GM23338 (cell line): ENCODE measurements around the gene TGFBR3.

ENCODE experiments used
- CREB1 ChIP-seq: fragments of 250-450 bp; sonication (Bioruptor Pico); IDR thresholded peaks from 2 replicates; pipeline ENCODE4 v1.5.0; 2020; ENCODE audit warnings: low read depth, mild to moderate bottlenecking, moderate library complexity
- CTCF ChIP-seq, 2 experiments: fragments of 200-600 bp in 1 of 2; sonication (generic) in 1 of 2; conservative IDR thresholded peaks; 2 replicates each; pipeline versions ENCODE4 v1.5.1 to v1.6.1; 2016 to 2017; ENCODE audit warnings: antibody characterized with exemption in 2 of 2, low read depth in 2 of 2, mild to moderate bottlenecking in 2 of 2, moderate library complexity in 1 of 2
- EZH2 ChIP-seq: fragments of 200-600 bp; sonication (generic); IDR thresholded peaks from one replicate; pipeline ENCODE4 v1.8.0; 2017; ENCODE audit warnings: antibody characterized with exemption, mild to moderate bottlenecking, low read depth; ENCODE audit not compliant: unreplicated experiment
- EZH2phosphoT487 ChIP-seq: fragments of 200-600 bp; sonication (generic); IDR thresholded peaks from one replicate; pipeline ENCODE4 v1.8.1; 2018; ENCODE audit warnings: antibody characterized with exemption; ENCODE audit not compliant: unreplicated experiment
- JUNB ChIP-seq: IDR thresholded peaks from one replicate; pipeline ENCODE4 v1.6.1; 2016; ENCODE audit warnings: antibody characterized with exemption; ENCODE audit not compliant: unreplicated experiment
- NANOG ChIP-seq: IDR thresholded peaks from 2 replicates; pipeline ENCODE4 v1.6.1; 2016; ENCODE audit warnings: antibody characterized with exemption, borderline replicate concordance
- POLR2AphosphoS5 ChIP-seq: IDR thresholded peaks from 2 replicates; pipeline ENCODE4 v1.6.1; 2016; ENCODE audit warnings: antibody characterized with exemption, low read depth
- REST ChIP-seq: IDR thresholded peaks from one replicate; pipeline ENCODE4 v1.6.1; 2018; ENCODE audit warnings: antibody characterized with exemption; ENCODE audit not compliant: unreplicated experiment
- STAT1 ChIP-seq: IDR thresholded peaks from one replicate; pipeline ENCODE4 v1.6.1; 2016; ENCODE audit warnings: antibody characterized with exemption; ENCODE audit not compliant: unreplicated experiment
- ZNF114 ChIP-seq: fragments of 250-450 bp; sonication (Bioruptor Pico); IDR thresholded peaks from 2 replicates; pipeline ENCODE4 v1.5.0; 2020; ENCODE audit warnings: mild to moderate bottlenecking, moderate library complexity
- ZNF331 ChIP-seq: fragments of 250-450 bp; sonication (Bioruptor Pico); IDR thresholded peaks from 2 replicates; pipeline ENCODE4 v1.5.0; 2020; ENCODE audit warnings: low read depth, mild to moderate bottlenecking, moderate library complexity
- ZNF462 ChIP-seq: fragments of 250-450 bp; sonication (Bioruptor Pico); IDR thresholded peaks from 2 replicates; pipeline ENCODE4 v1.5.0; 2020; ENCODE audit warnings: mild to moderate bottlenecking, moderate library complexity
- TF ChIP-seq, protein P1 (sequence below): IDR thresholded peaks from 2 replicates; pipeline ENCODE4 v1.6.1; 2016; ENCODE audit warnings: antibody characterized with exemption

DNA sequence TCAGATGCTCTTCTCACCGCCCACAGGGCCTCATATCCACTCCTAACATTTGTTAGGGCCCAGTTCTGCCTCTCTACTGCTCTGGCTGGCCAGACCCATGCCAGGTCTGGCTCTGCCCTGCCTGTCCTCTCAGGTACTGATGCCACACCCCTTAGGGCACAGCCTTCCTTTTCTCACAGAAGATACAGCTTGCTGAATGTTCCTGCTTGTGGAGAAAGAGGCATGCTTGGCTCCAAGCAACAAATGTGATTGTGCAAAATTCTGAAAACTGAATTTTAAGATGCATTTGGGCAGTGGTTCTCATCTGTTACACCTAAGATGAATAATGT is 178.1 kb downstream of the TGFBR3 start:
- TF ChIP-seq CTCF (conservative IDR thresholded peaks at IDR 0.05; ENCODE audit: low read depth in 2 of 2) (no peak), EZH2 (no peak), REST (no peak), JUNB (no peak), ZNF462 (no peak), POLR2AphosphoS5 (no peak), CREB1 (CRISPR knock-in tag) (no peak), NANOG (no peak), EZH2phosphoT487 (no peak), ZNF331 (CRISPR knock-in tag) (no peak), STAT1 (no peak), ZNF114 (CRISPR knock-in tag) (no peak)
- TF ChIP-seq, protein P1, sequence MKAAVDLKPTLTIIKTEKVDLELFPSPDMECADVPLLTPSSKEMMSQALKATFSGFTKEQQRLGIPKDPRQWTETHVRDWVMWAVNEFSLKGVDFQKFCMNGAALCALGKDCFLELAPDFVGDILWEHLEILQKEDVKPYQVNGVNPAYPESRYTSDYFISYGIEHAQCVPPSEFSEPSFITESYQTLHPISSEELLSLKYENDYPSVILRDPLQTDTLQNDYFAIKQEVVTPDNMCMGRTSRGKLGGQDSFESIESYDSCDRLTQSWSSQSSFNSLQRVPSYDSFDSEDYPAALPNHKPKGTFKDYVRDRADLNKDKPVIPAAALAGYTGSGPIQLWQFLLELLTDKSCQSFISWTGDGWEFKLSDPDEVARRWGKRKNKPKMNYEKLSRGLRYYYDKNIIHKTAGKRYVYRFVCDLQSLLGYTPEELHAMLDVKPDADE: no peak
